Activated CD4-positive, alpha-beta T cell treated with anti-CD3 and anti-CD28 coated beads for 48 hours (primary cell): ENCODE measurements around the gene CST11.

Source experiments
- DNase-seq: peaks from one replicate; pipeline ENCODE4 v3.0.0-alpha.2; 2020

The CST11 gene

GRCh38 chr20:23419995-23420901 is 32.4 kb downstream of the CST11 start:
- peak; percentile 54 for DNase-seq

GRCh38 chr20:23419657-23419994 is 33.0 kb downstream of the CST11 start:
- no peak for DNase-seq

DNA sequence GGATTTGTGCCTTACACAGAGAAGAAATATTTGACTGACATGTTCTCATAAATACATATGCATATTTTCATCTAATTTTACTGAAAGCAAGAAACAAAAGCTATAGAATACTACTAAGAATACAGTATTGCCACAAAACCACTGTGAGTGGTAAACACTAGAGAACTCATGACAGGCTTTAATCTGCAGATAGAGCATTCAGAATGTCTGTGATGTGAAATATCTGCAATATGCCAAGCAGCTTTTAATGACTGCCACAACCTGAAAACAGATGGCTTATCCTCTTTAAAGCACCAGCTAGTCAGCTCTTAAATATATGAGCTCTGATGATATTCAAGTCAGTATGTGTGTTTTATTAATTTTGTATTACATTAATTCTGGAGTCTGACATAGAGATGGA is 34.8 kb downstream of the CST11 start:
- no peak for DNase-seq

- DNase-seq = no peak
Measured at GRCh38 chr20:23415959-23416583, 36.6 kb downstream of the CST11 start.

DNA sequence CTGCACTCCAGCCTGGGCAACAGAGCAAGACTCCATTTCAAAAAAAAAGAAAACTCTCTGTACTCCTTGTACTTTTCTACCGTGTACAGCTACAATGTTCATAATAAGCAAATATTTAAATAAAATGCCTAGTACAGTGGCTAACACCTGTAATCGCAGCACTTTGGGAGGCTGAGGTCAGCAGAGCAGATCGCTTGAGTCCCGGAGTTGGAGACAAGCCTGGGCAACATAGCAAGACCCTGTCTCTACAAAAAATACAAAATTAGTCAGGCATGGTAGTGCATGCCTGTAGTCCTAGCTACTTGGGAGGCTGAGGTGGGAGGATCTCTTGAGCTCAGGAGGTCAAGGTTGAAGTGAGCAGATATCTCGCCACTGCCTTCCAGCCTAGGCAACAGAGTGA is 37.1 kb downstream of the CST11 start:
- DNase-seq = no peak

- no peak for DNase-seq
Measured at GRCh38 chr20:23414526-23415188, 38.0 kb downstream of the CST11 start.

- DNase-seq = no peak
Measured at GRCh38 chr20:23413862-23414422, 38.7 kb downstream of the CST11 start.

DNA sequence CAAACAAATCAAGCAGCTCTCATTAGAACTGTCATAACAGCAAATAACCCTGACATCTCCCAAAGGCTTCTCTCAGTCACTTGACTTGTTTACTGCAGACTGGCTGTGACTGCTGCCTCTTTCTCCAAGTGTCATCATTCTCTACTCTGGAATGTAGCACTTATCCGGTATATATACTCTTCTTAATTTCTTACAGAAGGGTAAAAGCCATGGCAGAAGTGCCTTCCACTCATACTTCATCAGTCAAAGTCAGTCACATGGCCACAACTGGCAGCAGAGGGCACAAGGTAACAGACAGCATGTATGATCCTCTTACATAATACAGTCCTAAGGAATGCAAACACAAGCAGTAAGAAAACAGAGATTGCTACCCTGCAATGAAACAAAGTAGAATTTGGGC is 40.6 kb downstream of the CST11 start:
- no peak for DNase-seq

GRCh38 chr20:23410916-23411695 is 41.6 kb downstream of the CST11 start:
- no peak for DNase-seq

GRCh38 chr20:23409800-23410199 is 42.9 kb downstream of the CST11 start:
- no peak for DNase-seq

- no peak for DNase-seq
Measured at GRCh38 chr20:23408957-23409356, 43.7 kb downstream of the CST11 start.

DNA sequence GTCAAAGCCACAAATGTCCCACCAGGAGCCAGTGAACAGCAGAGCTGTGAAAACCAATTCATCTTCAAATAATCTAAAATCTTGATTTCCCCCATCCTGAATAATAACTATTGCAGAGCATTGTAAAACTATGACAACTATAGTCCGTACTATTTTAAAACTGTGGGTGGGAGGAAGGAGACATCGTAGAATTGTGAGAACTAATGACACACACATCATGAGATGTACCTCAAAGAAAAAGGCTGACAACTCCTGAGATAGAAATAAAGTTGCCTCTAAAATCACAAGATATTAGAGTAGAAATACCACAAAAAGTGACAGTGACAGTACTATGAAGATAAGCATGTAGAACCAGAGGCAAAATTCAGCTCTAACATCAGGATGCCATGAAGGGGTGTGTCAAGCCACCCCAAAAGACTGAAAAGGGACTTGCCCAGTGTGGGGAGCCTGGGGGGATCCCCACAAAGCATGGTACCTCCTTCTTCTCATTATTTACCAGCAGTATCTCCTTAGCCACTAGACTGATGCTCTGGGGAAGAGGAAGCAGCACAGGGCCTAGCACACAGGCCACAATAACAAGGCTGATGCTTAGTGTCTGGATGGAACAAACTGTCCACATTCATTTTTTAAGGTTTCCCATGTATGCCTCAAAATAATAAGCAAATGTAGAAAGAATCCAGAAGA is 44.8 kb downstream of the CST11 start:
- no peak for DNase-seq

DNA sequence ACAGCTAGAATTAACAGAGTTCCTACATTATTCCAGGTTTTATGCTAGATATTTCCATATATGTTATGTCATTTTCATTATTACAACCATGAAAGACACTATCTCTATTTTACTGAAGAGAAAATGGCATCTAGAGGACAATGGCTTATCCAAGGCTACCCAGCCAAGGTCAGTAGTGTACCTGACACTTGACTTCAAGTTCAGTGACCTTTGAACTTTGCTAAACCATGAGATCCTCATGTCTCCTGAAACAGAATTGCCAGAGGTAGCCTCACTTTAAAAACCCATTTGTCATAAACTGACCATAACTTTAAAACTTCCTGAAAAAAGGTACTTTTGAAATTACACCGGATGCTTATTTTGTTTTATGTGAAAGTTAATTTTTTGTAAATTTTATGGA is 45.8 kb downstream of the CST11 start:
- no peak for DNase-seq

GRCh38 chr20:23404196-23404595 is 48.5 kb downstream of the CST11 start:
- DNase-seq = no peak

DNA sequence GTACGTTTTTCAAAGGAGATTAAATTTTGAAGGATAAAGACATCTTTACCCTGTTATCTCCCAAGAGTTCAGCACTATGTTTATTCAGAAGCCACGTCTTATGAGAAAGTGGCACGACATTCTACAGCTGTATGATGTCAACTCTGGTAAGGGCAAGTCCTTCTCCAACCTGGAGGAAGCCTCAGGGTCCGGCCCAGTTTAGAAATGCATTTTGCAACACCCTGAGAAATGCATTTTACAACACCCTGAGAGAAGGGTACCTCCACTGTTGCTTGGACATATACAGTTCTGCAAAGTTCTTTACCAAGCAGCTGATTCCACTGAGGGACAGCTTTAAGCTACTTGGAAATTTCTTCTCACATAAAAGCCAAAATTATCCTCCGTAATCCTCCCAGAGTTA is 48.9 kb downstream of the CST11 start:
- no peak for DNase-seq

DNA sequence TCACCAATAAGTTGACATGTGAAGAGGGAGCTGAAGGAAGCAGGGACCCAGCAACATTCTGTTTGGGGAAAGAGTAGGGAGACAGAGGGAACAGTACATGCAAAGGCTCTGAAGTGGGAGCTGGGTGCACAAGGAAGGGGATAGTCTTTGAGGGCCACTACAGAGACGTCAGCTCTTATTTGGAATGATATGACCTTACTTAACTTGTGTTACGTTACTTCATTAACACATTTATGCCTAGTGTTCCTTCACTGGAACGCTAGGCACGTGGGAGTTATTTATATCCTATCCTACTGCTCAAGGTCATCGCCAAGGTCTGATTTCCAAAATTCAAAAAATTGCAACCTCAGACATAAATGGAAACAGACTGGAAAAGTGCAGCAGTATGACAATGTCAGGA is 51.6 kb downstream of the CST11 start:
- DNase-seq = no peak
